Trophoblast cell (in vitro differentiated cells and primary cell): ENCODE data around the gene CSTF2. TPM values are rescaled to one million over a fixed set of nuclear protein-coding genes. Genes with fewer than 3 reads are reported as not detected.
A peak's percentile ranks its signal among the peaks of the same experiment; 100 is the strongest.
"Not testable (repeated sequence)": the region's sequence is repeated elsewhere in the genome, so short reads cannot be mapped to it uniquely, and the experiment has no call there.

ENCODE experiments used
- DNase-seq, 2 donors: peaks; one replicate each; pipeline ENCODE4 v3.0.0-alpha.2; 2016
- H2AFZ ChIP-seq: 2 replicates; pipeline ENCODE4 v1.6.1; 2013; ENCODE audit warnings: low read length, moderate library complexity, mild to moderate bottlenecking; ENCODE audit not compliant: insufficient read depth, poor library complexity
- H2AK5ac ChIP-seq: 2 replicates; pipeline ENCODE4 v1.6.1; 2013; ENCODE audit warnings: mild to moderate bottlenecking, low read length
- H2BK120ac ChIP-seq: 2 replicates; pipeline ENCODE4 v1.6.1; 2013; ENCODE audit warnings: low read length, mild to moderate bottlenecking, moderate library complexity; ENCODE audit not compliant: insufficient read depth, poor library complexity
- H2BK12ac ChIP-seq: 2 replicates; pipeline ENCODE4 v1.6.1; 2013; ENCODE audit warnings: mild to moderate bottlenecking, low read length, moderate library complexity
- H2BK5ac ChIP-seq: 2 replicates; pipeline ENCODE4 v1.6.1; 2013; ENCODE audit warnings: low read length, low read depth, moderate library complexity, mild to moderate bottlenecking; ENCODE audit not compliant: poor library complexity
- H3K14ac ChIP-seq: 2 replicates; pipeline ENCODE4 v1.6.1; 2013; ENCODE audit warnings: mild to moderate bottlenecking, low read length
- H3K18ac ChIP-seq: 2 replicates; pipeline ENCODE4 v1.6.1; 2013; ENCODE audit warnings: mild to moderate bottlenecking, low read length
- H3K23ac ChIP-seq: 2 replicates; pipeline ENCODE4 v1.6.1; 2013; ENCODE audit warnings: low read length
- H3K27ac ChIP-seq: 2 replicates; pipeline ENCODE4 v1.5.1; 2013; ENCODE audit warnings: low read depth, mild to moderate bottlenecking, inconsistent platforms, low read length, moderate library complexity
- H3K27me3 ChIP-seq: 2 replicates; pipeline ENCODE4 v1.6.1; 2013; ENCODE audit warnings: inconsistent platforms, mild to moderate bottlenecking, low read length, moderate library complexity; ENCODE audit not compliant: insufficient read depth
- H3K36me3 ChIP-seq, 2 experiments: 1 replicate in 1 of 2; 2 replicates in 1 of 2; pipeline ENCODE4 v1.6.1; 2013; ENCODE audit warnings: low read length in 2 of 2, mild to moderate bottlenecking in 2 of 2, moderate library complexity in 1 of 2; ENCODE audit not compliant: insufficient read depth in 2 of 2, control insufficient read depth in 1 of 2
- H3K4ac ChIP-seq: 2 replicates; pipeline ENCODE4 v1.6.1; 2013; ENCODE audit warnings: low read depth, mild to moderate bottlenecking, low read length, moderate library complexity
- H3K4me1 ChIP-seq, 2 experiments: 1 replicate in 1 of 2; 2 replicates in 1 of 2; pipeline ENCODE4 v1.6.1; 2013; ENCODE audit warnings: low read length in 2 of 2, mild to moderate bottlenecking in 2 of 2, moderate library complexity in 1 of 2; ENCODE audit not compliant: insufficient read depth in 2 of 2, control insufficient read depth in 1 of 2
- H3K4me2 ChIP-seq: 2 replicates; pipeline ENCODE4 v1.6.1; 2013; ENCODE audit warnings: inconsistent platforms, mild to moderate bottlenecking, low read length, moderate library complexity
- H3K4me3 ChIP-seq: 2 replicates; pipeline ENCODE4 v1.5.1; 2013; ENCODE audit warnings: mild to moderate bottlenecking, low read depth, low read length, inconsistent platforms
- H3K79me1 ChIP-seq: one replicate; pipeline ENCODE4 v1.6.1; 2013; ENCODE audit warnings: low read length
- H3K79me2 ChIP-seq: 2 replicates; pipeline ENCODE4 v1.6.1; 2013; ENCODE audit warnings: low read length, mild to moderate bottlenecking; ENCODE audit not compliant: control insufficient read depth, insufficient read depth, poor library complexity
- H3K9ac ChIP-seq: 2 replicates; pipeline ENCODE4 v1.6.1; 2013; ENCODE audit warnings: mild to moderate bottlenecking, low read length
- H3K9me3 ChIP-seq: 2 replicates; pipeline ENCODE4 v1.6.1; 2013; ENCODE audit warnings: low read depth, mild to moderate bottlenecking, control low read depth, inconsistent platforms, low read length; ENCODE audit not compliant: insufficient read depth
- H4K12ac ChIP-seq: 2 replicates; pipeline ENCODE4 v1.6.1; 2013; ENCODE audit warnings: low read depth, mild to moderate bottlenecking, low read length, moderate library complexity
- H4K8ac ChIP-seq: 2 replicates; pipeline ENCODE4 v1.6.1; 2013; ENCODE audit warnings: low read depth, mild to moderate bottlenecking, low read length, moderate library complexity
- H4K91ac ChIP-seq: one replicate; pipeline ENCODE4 v1.6.1; 2013; ENCODE audit warnings: low read depth, mild to moderate bottlenecking, low read length, moderate library complexity
- WGBS: extraction: QIAGEN DNeasy Blood & Tissue Kit; methylation state at CpG from one replicate; pipeline ENCODE4 v1.1.7; 2013; ENCODE audit warnings: missing lambda C conversion rate; ENCODE audit not compliant: insufficient read length, insufficient coverage; ENCODE audit errors: extremely low coverage; 5-methylcytosine and 5-hydroxymethylcytosine counted together
- polyA plus RNA-seq: library from polyadenylated mRNA; stranded (reverse); fragments of 200-250 nt; gene quantifications from 2 replicates; pipeline ENCODE4 v1.2.3, GENCODE V29; 2013

CSTF2 gene, protein sequence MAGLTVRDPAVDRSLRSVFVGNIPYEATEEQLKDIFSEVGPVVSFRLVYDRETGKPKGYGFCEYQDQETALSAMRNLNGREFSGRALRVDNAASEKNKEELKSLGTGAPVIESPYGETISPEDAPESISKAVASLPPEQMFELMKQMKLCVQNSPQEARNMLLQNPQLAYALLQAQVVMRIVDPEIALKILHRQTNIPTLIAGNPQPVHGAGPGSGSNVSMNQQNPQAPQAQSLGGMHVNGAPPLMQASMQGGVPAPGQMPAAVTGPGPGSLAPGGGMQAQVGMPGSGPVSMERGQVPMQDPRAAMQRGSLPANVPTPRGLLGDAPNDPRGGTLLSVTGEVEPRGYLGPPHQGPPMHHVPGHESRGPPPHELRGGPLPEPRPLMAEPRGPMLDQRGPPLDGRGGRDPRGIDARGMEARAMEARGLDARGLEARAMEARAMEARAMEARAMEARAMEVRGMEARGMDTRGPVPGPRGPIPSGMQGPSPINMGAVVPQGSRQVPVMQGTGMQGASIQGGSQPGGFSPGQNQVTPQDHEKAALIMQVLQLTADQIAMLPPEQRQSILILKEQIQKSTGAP
- polyA plus RNA-seq: 11.8 and 12.4 TPM in 2 replicates

DNA sequence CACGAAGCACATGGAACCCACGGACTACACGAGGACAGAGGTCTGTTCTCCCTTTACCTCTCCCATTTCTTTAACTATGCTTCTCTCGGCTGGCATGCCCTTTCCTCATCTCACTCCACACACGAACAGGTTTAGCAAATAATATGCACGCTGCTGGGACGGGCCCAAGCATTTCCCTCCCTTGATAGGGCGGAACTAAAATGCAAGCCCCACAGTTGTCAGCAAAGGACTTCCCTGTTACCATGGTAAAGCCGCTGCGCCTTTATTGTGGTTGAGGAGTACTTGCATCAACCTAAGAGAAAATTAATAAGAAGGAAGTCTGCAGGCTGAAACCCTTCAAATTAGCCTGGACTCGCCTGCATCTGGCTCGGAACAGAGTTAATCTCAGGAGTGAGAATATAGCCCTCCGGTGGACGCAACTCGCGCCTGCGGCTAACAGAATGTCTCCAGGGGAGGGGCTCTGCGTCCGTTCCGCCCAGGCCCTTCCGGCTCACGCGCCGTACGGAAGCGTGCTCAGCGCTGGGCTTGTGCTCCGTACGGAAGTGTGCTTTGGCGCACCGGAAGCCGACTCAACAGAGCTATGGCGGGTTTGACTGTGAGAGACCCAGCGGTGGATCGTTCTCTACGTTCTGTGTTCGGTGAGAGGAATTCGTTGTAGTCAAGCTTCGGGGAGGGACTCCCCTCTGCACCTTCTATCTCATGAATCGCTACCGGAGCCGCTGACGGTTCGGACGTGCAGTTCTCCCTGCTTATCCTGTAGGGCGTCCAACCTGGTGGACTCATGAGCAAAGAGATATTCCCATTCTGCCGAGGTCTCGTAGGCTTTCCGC, at the start of gene CSTF2:
TSS of gene CSTF2 (plus strand) at position 555 of the 830 bp plus-strand sequence. CDS start at position 581, 26 bp downstream.
- Histone ChIP-seq H3K79me1 (peaks cover 2% of the 10 kb centered on the region), H3K27ac (no peak within 1 kb of the TSS), H4K8ac (peak within 1 kb of the TSS; percentile 92), H4K12ac (peak within 1 kb of the TSS; percentile 93), H3K4me3 (peak within 1 kb of the TSS; percentile 86), H3K27me3 (no peaks in the 10 kb centered on the region), H2BK120ac (no peak within 1 kb of the TSS), H2AFZ (peak within 1 kb of the TSS; percentile 89), H3K23ac (no peak within 1 kb of the TSS), H2AK5ac (no peak within 1 kb of the TSS), H3K14ac (no peak within 1 kb of the TSS), H3K9me3 (no peaks in the 10 kb centered on the region), H3K36me3 (peaks cover 4 to 10% of the 10 kb centered on the region in 2 experiments), H2BK5ac (no peak within 1 kb of the TSS), H3K79me2 (no peaks in the 10 kb centered on the region), H3K4me2 (peak within 1 kb of the TSS; percentile 85), H3K4me1 (peaks cover 0 to 3% of the 10 kb centered on the region in 2 experiments), H3K18ac (peak within 1 kb of the TSS; percentile 61), H3K4ac (peak within 1 kb of the TSS; percentile 70), H3K9ac (peak within 1 kb of the TSS; percentile 85), H4K91ac (peak within 1 kb of the TSS; percentile 75), H2BK12ac (no peak within 1 kb of the TSS)
- peak; percentile 79 to 83 for DNase-seq
- no CpG with 5 or more reads among the region's 49 CpGs for WGBS

DNA sequence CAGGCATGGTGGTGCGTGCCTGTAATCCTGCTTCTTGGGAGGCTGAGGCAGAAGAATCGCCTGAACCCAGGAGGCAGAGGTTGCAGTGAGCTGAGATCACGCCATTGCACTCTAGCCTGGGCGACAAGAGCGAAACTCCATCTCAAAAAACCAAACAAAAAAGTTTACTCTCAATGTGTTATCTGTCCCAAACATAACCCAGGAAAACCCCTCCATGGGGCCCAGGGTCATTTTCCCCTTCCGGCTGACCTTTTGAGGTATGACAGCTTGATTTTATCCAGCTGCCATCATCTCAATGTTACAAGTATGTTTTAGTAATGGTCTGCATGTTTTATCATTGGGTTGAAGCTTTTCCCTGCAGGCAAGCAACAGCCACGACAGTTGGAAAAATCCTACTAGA, 23.8 kb upstream of the CSTF2 start:
- H3K4ac ChIP-seq, H3K36me3 ChIP-seq, H3K9ac ChIP-seq, H3K4me2 ChIP-seq, DNase-seq, H2AK5ac ChIP-seq, H2AFZ ChIP-seq, H2BK120ac ChIP-seq, H3K79me1 ChIP-seq, H3K14ac ChIP-seq, H3K18ac ChIP-seq, H3K23ac ChIP-seq, H2BK5ac ChIP-seq, H3K4me3 ChIP-seq, H3K27me3 ChIP-seq, H4K8ac ChIP-seq, H4K91ac ChIP-seq, H3K79me2 ChIP-seq, H3K4me1 ChIP-seq, H3K9me3 ChIP-seq, H4K12ac ChIP-seq, H2BK12ac ChIP-seq, H3K27ac ChIP-seq: not testable (repeated sequence)
- WGBS: no CpG with 5 or more reads among the region's 7 CpGs

DNA sequence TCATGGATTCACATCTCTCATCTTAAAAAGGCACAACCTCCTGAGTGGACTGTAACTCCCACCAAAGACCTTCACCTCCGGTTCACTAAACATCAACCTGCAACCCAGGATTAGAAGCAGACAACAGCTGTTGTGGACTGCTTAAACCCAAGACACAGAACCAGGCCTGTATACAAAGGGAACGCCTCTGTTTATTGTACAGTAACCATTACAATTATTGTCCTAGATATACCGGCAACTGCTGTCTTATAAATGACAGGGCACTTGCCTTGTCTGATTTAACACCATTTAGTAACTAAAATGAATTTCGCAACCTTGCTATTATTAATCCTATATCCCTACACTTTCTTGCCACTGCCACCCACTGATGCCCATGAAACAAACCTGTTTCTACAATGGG, 22.8 kb upstream of the CSTF2 start:
- Histone ChIP-seq H3K18ac (no peak overlapping the region), H3K9me3 (no peaks in the 10 kb centered on the region), H3K23ac (no peak overlapping the region), H3K9ac (no peak overlapping the region), H3K79me2 (no peaks in the 10 kb centered on the region), H2BK12ac (no peak overlapping the region), H4K91ac (no peak overlapping the region), H3K14ac (no peak overlapping the region), H2BK5ac (no peak overlapping the region), H2AFZ (no peak overlapping the region), H2BK120ac (no peak overlapping the region), H3K4me3 (no peak overlapping the region), H3K27me3 (no peaks in the 10 kb centered on the region), H2AK5ac (no peak overlapping the region), H4K8ac (no peak overlapping the region), H3K79me1 (no peaks in the 10 kb centered on the region), H3K27ac (no peak overlapping the region), H3K4me2 (no peak overlapping the region), H4K12ac (no peak overlapping the region), H3K36me3 (no peaks in the 10 kb centered on the region), H3K4ac (no peak overlapping the region), H3K4me1 (no peaks in the 10 kb centered on the region)
- DNase-seq: no peak
- WGBS: no CpG with 5 or more reads among the region's 4 CpGs

DNA sequence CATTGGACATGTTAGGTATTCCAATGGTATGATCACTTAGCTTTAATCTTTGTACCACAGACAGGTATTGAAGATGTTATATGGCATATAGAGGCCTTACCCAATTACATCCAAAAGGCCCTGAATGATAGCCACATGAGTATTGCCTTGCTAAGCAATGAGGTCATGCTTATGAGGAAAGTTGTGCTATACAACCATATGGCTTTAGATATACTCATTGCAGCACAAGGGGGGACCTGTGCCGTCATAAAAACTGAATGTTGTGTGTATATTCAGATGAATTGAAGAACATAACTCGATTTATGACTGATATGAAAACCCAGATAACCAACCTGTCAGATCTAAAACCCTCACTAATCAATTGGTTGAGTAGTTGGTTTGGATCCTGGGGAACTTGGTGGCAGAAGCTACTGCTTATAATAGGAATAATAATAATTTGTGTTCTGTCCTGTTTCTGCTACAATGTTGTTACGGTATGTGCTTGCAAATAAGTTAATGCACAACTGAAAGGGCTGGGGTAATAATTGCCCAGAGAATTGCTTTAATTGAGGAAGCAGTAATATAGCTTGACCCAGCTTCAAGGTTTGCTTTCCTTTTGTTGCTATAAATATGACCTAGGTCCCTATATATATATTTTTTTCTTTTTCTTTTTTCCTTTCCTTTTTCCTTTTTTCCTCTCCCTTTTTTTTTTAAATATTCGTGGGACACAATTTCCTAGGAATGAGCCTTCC, 21.5 kb upstream of the CSTF2 start:
- H3K79me1 ChIP-seq: no peaks in the 10 kb centered on the region
- no peak overlapping the region for H3K18ac ChIP-seq
- no peaks in the 10 kb centered on the region for H3K79me2 ChIP-seq
- H3K36me3 ChIP-seq: no peaks in the 10 kb centered on the region
- H2AFZ ChIP-seq: no peak overlapping the region
- no peak overlapping the region for H3K23ac ChIP-seq
- H2BK5ac ChIP-seq: no peak overlapping the region
- no peak for DNase-seq
- H4K12ac ChIP-seq: no peak overlapping the region
- no peak overlapping the region for H3K14ac ChIP-seq
- H3K27me3 ChIP-seq: no peaks in the 10 kb centered on the region
- H4K8ac ChIP-seq: no peak overlapping the region
- no peak overlapping the region for H2AK5ac ChIP-seq
- H3K4me2 ChIP-seq: no peak overlapping the region
- H4K91ac ChIP-seq: no peak overlapping the region
- H3K9me3 ChIP-seq: no peaks in the 10 kb centered on the region
- no peak overlapping the region for H3K4me3 ChIP-seq
- H2BK12ac ChIP-seq: no peak overlapping the region
- no peak overlapping the region for H3K4ac ChIP-seq
- no peak overlapping the region for H2BK120ac ChIP-seq
- H3K9ac ChIP-seq: no peak overlapping the region
- no peak overlapping the region for H3K27ac ChIP-seq
- no peaks in the 10 kb centered on the region for H3K4me1 ChIP-seq
- no CpG with 5 or more reads among the region's 4 CpGs for WGBS
